IMR-90 (cell line): Measurements from ENCODE around the gene SPAG4. TPM values are rescaled to one million over a fixed set of nuclear protein-coding genes. Genes with fewer than 3 reads are reported as not detected.

Source experiments
- ATAC-seq: fragments of 200-7000 bp; cut with Tn5 transposase; 2 replicates; pipeline ENCODE4 v1.9.1; 2020; ENCODE audit warnings: low read depth, mild to moderate bottlenecking, moderate library complexity
- BruUV-seq: library from RNA; stranded (reverse); fragments of 400-500 nt; replicated peaks from 2 replicates; lab custom pipeline; 2021; lab: Mats Ljungman, UMichigan
- CTCF ChIA-PET: fragments of 300-600 bp; formaldehyde crosslinking; extraction: SDS; loops from one replicate; lab custom pipeline; 2021; ENCODE audit warnings: antibody characterized with exemption; lab: Yijun Ruan, JAX
- POLR2A ChIA-PET: fragments of 300-600 bp; sonication (Branson Sonifier 250); formaldehyde crosslinking; loops from one replicate; lab custom pipeline; 2022; ENCODE audit warnings: antibody characterized with exemption; ENCODE audit not compliant: unreplicated experiment; lab: Charles Lee
- DNase-seq: peaks from one replicate; pipeline ENCODE4 v3.0.0; 2013
- H2AFZ ChIP-seq: replicated peaks from 2 replicates; pipeline ENCODE3; 2013; ENCODE audit warnings: low read length, mild to moderate bottlenecking; ENCODE audit not compliant: poor library complexity
- H2AK5ac ChIP-seq: 2 replicates; pipeline ENCODE4 v1.6.1; 2013; ENCODE audit warnings: low read depth, low read length, inconsistent platforms
- H2AK9ac ChIP-seq: replicated peaks from 2 replicates; pipeline ENCODE3; 2013; ENCODE audit warnings: mild to moderate bottlenecking, low read depth, low read length, moderate library complexity; ENCODE audit not compliant: poor library complexity
- H2BK120ac ChIP-seq: 2 replicates; pipeline ENCODE4 v1.6.1; 2013; ENCODE audit warnings: low read depth, low read length, inconsistent platforms
- H2BK15ac ChIP-seq: 3 replicates; pipeline ENCODE4 v1.6.1; 2013; ENCODE audit warnings: low read depth, low read length, inconsistent platforms
- H2BK20ac ChIP-seq: 2 replicates; pipeline ENCODE4 v1.6.1; 2013; ENCODE audit warnings: low read depth, mild to moderate bottlenecking, inconsistent platforms, low read length, moderate library complexity
- H2BK5ac ChIP-seq: 2 replicates; pipeline ENCODE4 v1.6.1; 2013; ENCODE audit warnings: mild to moderate bottlenecking, low read depth, low read length, inconsistent platforms; ENCODE audit not compliant: poor library complexity, severe bottlenecking
- H3K14ac ChIP-seq: replicated peaks from 2 replicates; pipeline ENCODE4 v1.6.1; 2013; ENCODE audit warnings: low read depth, low read length, inconsistent platforms
- H3K18ac ChIP-seq: 2 replicates; pipeline ENCODE4 v1.6.1; 2013; ENCODE audit warnings: low read depth, low read length, control low read depth
- H3K23ac ChIP-seq: 2 replicates; pipeline ENCODE4 v1.6.1; 2013; ENCODE audit warnings: low read depth, low read length, inconsistent platforms
- H3K27ac ChIP-seq: 2 replicates; pipeline ENCODE4 v1.5.1; 2013; ENCODE audit warnings: mild to moderate bottlenecking, control low read depth, low read length; ENCODE audit not compliant: insufficient read depth
- H3K27me3 ChIP-seq: 2 replicates; pipeline ENCODE4 v1.6.1; 2013; ENCODE audit warnings: low read length; ENCODE audit not compliant: control insufficient read depth, insufficient read depth
- H3K36me3 ChIP-seq: 2 replicates; pipeline ENCODE4 v1.6.1; 2013; ENCODE audit warnings: low read length, mixed read lengths; ENCODE audit not compliant: control insufficient read depth, insufficient read depth
- H3K4ac ChIP-seq: 2 replicates; pipeline ENCODE4 v1.6.1; 2013; ENCODE audit warnings: low read depth, low read length, inconsistent platforms
- H3K4me1 ChIP-seq: 2 replicates; pipeline ENCODE4 v1.6.1; 2013; ENCODE audit warnings: low read length, mixed read lengths; ENCODE audit not compliant: control insufficient read depth, insufficient read depth
- H3K4me2 ChIP-seq: 2 replicates; pipeline ENCODE4 v1.6.1; 2013; ENCODE audit warnings: low read depth, mild to moderate bottlenecking, control low read depth, low read length, moderate library complexity
- H3K4me3 ChIP-seq: 2 replicates; pipeline ENCODE4 v1.5.1; 2013; ENCODE audit warnings: low read depth, mild to moderate bottlenecking, control low read depth, low read length, moderate library complexity; ENCODE audit not compliant: insufficient read depth
- H3K56ac ChIP-seq: 2 replicates; pipeline ENCODE4 v1.6.1; 2013; ENCODE audit warnings: low read length, inconsistent platforms; ENCODE audit not compliant: insufficient read depth; ENCODE audit errors: extremely low read depth
- H3K79me1 ChIP-seq, 2 experiments: 2 replicates each; pipeline ENCODE4 v1.6.1; 2013; ENCODE audit warnings: low read length in 2 of 2, inconsistent platforms in 1 of 2, low read depth in 1 of 2
- H3K9ac ChIP-seq: 2 replicates; pipeline ENCODE4 v1.6.1; 2013; ENCODE audit warnings: low read depth, low read length, control low read depth
- H3K9me1 ChIP-seq: 2 replicates; pipeline ENCODE4 v1.6.1; 2013; ENCODE audit warnings: low read length, inconsistent platforms; ENCODE audit not compliant: insufficient read depth
- H3K9me3 ChIP-seq: 2 replicates; pipeline ENCODE4 v1.6.1; 2013; ENCODE audit warnings: low read length; ENCODE audit not compliant: control insufficient read depth, insufficient read depth
- H4K20me1 ChIP-seq: 2 replicates; pipeline ENCODE4 v1.6.1; 2013; ENCODE audit warnings: low read length, inconsistent platforms; ENCODE audit not compliant: insufficient read depth
- H4K5ac ChIP-seq: 2 replicates; pipeline ENCODE4 v1.6.1; 2013; ENCODE audit warnings: mild to moderate bottlenecking, low read depth, low read length, control low read depth
- H4K8ac ChIP-seq, 2 experiments: 2 replicates each; pipeline ENCODE4 v1.6.1; 2013; ENCODE audit warnings: low read depth in 2 of 2, low read length in 2 of 2, control low read depth in 1 of 2, inconsistent platforms in 1 of 2
- H4K91ac ChIP-seq: 2 replicates; pipeline ENCODE4 v1.6.1; 2013; ENCODE audit warnings: low read depth, low read length, inconsistent platforms; ENCODE audit not compliant: insufficient read depth
- BHLHE40 ChIP-seq: fragments of 150-350 bp; IDR thresholded peaks from 2 replicates; pipeline ENCODE4 v1.6.1; 2016; ENCODE audit warnings: mild to moderate bottlenecking, low read depth, low read length
- CEBPB ChIP-seq: IDR thresholded peaks from 2 replicates; pipeline ENCODE4 v1.6.1; 2012; ENCODE audit warnings: low read depth, low read length, improper control_type of control experiment
- CHD1 ChIP-seq: IDR thresholded peaks from 2 replicates; pipeline ENCODE4 v1.6.1; 2012; ENCODE audit warnings: low read depth, low read length, improper control_type of control experiment
- CTCF ChIP-seq: conservative IDR thresholded peaks from 2 replicates; pipeline ENCODE4 v1.5.1; 2012; ENCODE audit warnings: mild to moderate bottlenecking, low read depth, low read length, improper control_type of control experiment
- ELK1 ChIP-seq: fragments of 150-350 bp; IDR thresholded peaks from 2 replicates; pipeline ENCODE4 v1.6.1; 2016; ENCODE audit warnings: low read depth, mild to moderate bottlenecking, low read length, moderate library complexity, borderline replicate concordance
- FOS ChIP-seq: fragments of 150-350 bp; IDR thresholded peaks from 2 replicates; pipeline ENCODE4 v1.6.1; 2016; ENCODE audit warnings: low read depth, low read length
- MAFK ChIP-seq: IDR thresholded peaks from 2 replicates; pipeline ENCODE4 v1.6.1; 2012; ENCODE audit warnings: low read depth, low read length, improper control_type of control experiment
- MAZ ChIP-seq: IDR thresholded peaks from 2 replicates; pipeline ENCODE4 v1.6.1; 2012; ENCODE audit warnings: low read depth, mild to moderate bottlenecking, low read length, improper control_type of control experiment, moderate library complexity, borderline replicate concordance
- MXI1 ChIP-seq: IDR thresholded peaks from 2 replicates; pipeline ENCODE4 v1.6.1; 2012; ENCODE audit warnings: low read depth, mild to moderate bottlenecking, low read length, moderate library complexity, borderline replicate concordance
- NFE2L2 ChIP-seq: fragments of 150-350 bp; IDR thresholded peaks from 2 replicates; pipeline ENCODE4 v1.6.1; 2016; ENCODE audit warnings: low read depth, mild to moderate bottlenecking, low read length
- POLR2A ChIP-seq: IDR thresholded peaks from 2 replicates; pipeline ENCODE4 v1.6.1; 2012; ENCODE audit warnings: mild to moderate bottlenecking, low read depth, low read length
- RAD21 ChIP-seq: IDR thresholded peaks from 2 replicates; pipeline ENCODE4 v1.6.1; 2012; ENCODE audit warnings: low read length, improper control_type of control experiment
- RCOR1 ChIP-seq: IDR thresholded peaks from 2 replicates; pipeline ENCODE4 v1.6.1; 2012; ENCODE audit warnings: mild to moderate bottlenecking, low read length, improper control_type of control experiment; ENCODE audit not compliant: insufficient replicate concordance
- RFX5 ChIP-seq: IDR thresholded peaks from 2 replicates; pipeline ENCODE4 v1.8.0; 2012; ENCODE audit warnings: low read depth, mild to moderate bottlenecking, low read length, moderate library complexity
- SMC3 ChIP-seq: fragments of 150-350 bp; IDR thresholded peaks from 2 replicates; pipeline ENCODE4 v1.6.1; 2016; ENCODE audit warnings: low read depth, mild to moderate bottlenecking, antibody characterized with exemption, low read length, moderate library complexity
- USF2 ChIP-seq: fragments of 150-350 bp; IDR thresholded peaks from 2 replicates; pipeline ENCODE4 v1.6.1; 2017; ENCODE audit warnings: mild to moderate bottlenecking, antibody characterized with exemption, low read length, low read depth
- dilution Hi-C: fragments of 300-500 bp; cut with HindIII; formaldehyde crosslinking; loops from one replicate; pipeline ENCODE4 v1.14.3; 2018; ENCODE audit warnings: low sequenced_read_pairs; ENCODE audit not compliant: unreplicated experiment
- in situ Hi-C: fragments of 300-500 bp; cut with MboI; formaldehyde crosslinking; loops from 3 replicates; pipeline ENCODE4 v1.14.3; 2019; ENCODE audit warnings: low sequenced_read_pairs, inconsistent platforms, mixed read lengths
- intact Hi-C: fragments of 100-400 bp; cut with micrococcal nuclease; formaldehyde crosslinking; loops from 2 replicates; pipeline ENCODE4 v1.10.0; 2022
- polyA plus RNA-seq, 3 experiments: library from polyadenylated mRNA; depleted of rRNA; stranded (reverse); fragments of >200 nt; gene quantifications; 2 replicates each; pipeline ENCODE4 v1.2.3, GENCODE V29; 2012; ENCODE audit warnings: low replicate concordance in 1 of 3
- total RNA-seq: library from RNA; depleted of rRNA; stranded (reverse); fragments of >200 nt; gene quantifications from 2 replicates; pipeline ENCODE4 v1.2.3, GENCODE V29; 2012

Gene SPAG4
- total and polyA plus RNA-seq, 2 of the 4 experiments (the other 2 are of a cell fraction) = 1.8 to 5.5 TPM

- Histone ChIP-seq H2AK9ac (no peak overlapping the region), H2AFZ (no peak overlapping the region), H3K4ac (no peak overlapping the region), H2BK20ac (no peak overlapping the region), H3K36me3 (peaks cover 11% of the 10 kb centered on the region), H2BK5ac (no peak overlapping the region), H3K9me3 (no peaks in the 10 kb centered on the region), H2BK15ac (no peak overlapping the region), H4K8ac (no peak overlapping the region), H3K4me3 (no peak overlapping the region), H2AK5ac (no peak overlapping the region), H4K5ac (no peak overlapping the region), H4K20me1 (peaks cover 89% of the 10 kb centered on the region), H2BK120ac (no peak overlapping the region), H3K4me2 (no peak overlapping the region), H3K27me3 (no peaks in the 10 kb centered on the region), H3K27ac (no peak overlapping the region), H3K4me1 (peaks cover 7% of the 10 kb centered on the region), H3K9me1 (peaks cover 18% of the 10 kb centered on the region), H3K18ac (no peak overlapping the region), H3K14ac (no peak overlapping the region), H3K56ac (no peak overlapping the region), H4K91ac (no peak overlapping the region), H3K79me1 (peaks cover 36 to 84% of the 10 kb centered on the region in 2 experiments), H3K23ac (no peak overlapping the region), H3K9ac (no peak overlapping the region)
- peak; percentile 20 for DNase-seq
- POLR2A ChIA-PET = no interaction called here
- TF ChIP-seq RFX5 = no peak
- TF ChIP-seq MAFK = no peak
- TF ChIP-seq SMC3 = no peak
- no peak for TF ChIP-seq RAD21
- TF ChIP-seq BHLHE40 = no peak
- no peak for TF ChIP-seq CHD1
- TF ChIP-seq ELK1 = no peak
- TF ChIP-seq POLR2A = no peak
- no peak for TF ChIP-seq NFE2L2
- no peak for TF ChIP-seq CEBPB
- no peak for TF ChIP-seq FOS
- no peak for TF ChIP-seq MAZ
- TF ChIP-seq USF2 = no peak
- TF ChIP-seq RCOR1 = no peak
- no peak for TF ChIP-seq CTCF
- no peak for TF ChIP-seq MXI1
- ATAC-seq = no peak
- in situ Hi-C loops (no loop called here), intact Hi-C loops (no loop called here), dilution Hi-C loops (no loop called here)
- CTCF ChIA-PET = no interaction called here
- no TSS peak for BruUV-seq
Observed at GRCh38 chr20:35648836-35649235, 33.2 kb downstream of the SPAG4 start.
